HG03432 (cell line): ENCODE data around the gene LRRC8E.

Source experiments
- ATAC-seq: cut with Tn5 transposase; IDR thresholded peaks from one replicate; pipeline ENCODE4 v1.9.1; 2021; ENCODE audit warnings: mild to moderate bottlenecking, moderate library complexity; ENCODE audit not compliant: unreplicated experiment

LRRC8E gene

DNA sequence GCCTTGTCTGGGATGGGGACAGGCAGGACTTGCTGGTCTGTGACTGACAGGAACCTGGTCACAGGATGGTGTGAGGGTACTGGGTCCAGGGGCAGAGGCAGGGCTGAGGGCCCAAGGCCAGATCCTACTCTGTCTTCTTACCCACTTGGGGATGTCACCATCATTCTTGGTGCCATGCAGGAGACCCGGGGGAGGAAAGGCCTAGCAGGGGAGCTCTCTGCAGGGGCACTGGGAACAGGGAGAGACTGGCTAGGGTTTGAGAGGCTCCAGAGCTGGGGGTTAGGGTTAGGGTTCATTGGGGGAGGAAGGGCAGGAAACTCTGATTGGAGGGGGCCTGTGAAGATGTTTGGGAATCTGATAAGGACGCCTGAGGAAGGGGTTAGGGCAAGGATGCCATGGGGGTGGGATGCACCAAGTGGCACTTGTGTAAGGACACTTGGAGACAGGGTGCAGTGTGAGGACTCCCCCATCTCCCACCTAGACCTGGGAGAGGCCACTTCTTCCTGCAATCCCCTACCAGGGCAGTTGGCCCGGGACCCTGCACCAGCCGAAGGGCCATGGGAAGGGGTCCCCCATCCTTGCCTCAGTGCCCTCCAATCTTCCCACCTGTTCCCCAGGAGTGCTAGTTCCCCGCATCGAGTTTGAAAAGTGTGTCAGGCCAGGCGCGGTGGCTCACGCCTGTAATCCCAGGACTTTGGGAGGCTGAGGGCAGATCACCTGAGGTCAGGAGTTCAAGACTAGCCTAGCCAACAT is 21.0 kb upstream of the LRRC8E start:
- ATAC-seq = no peak

DNA sequence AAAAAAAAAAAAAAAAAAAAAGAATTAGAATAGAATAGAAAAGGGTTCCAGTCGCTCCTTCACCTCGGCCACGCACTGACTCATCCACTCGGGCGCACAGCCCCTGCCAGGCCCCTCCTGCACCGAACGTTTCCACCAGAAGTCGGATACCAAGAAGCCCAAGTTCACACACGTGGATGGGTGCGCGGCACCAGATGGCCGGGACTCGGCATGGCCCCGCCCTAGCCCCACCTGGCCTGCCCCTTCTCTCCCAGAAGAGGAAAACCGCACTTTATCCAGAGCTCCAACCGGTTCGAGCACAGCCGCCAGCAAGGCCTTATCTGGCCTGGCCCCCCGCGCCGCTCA is 20.0 kb upstream of the LRRC8E start:
- ATAC-seq = no peak

- peak; percentile 67 for ATAC-seq
Observed at GRCh38 chr19:7868671-7869452, 19.4 kb upstream of the LRRC8E start.

DNA sequence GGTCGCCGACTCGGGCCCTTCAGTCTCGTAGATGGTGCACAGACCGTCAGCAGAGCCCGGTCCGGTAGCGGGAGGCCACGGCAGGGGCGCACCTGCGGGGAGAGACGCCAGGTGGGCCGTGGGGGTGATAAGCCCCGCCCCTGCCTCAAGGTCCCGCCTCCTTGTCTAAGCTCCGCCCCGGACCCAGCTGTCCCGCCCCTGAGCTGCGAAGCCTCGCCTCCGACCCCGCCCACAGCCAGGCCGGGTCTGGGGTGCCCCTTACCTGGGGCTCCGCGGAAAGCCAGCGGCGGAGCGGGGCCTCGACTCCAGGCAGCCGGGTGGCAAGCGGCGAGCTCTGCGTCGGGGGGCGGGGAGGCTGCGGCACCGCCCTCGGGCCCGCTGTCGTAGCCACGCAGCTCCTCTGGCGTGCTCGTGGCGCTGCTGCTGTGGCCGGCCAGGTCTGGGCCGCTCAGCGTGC is 18.8 kb upstream of the LRRC8E start:
- peak; percentile 56 for ATAC-seq

DNA sequence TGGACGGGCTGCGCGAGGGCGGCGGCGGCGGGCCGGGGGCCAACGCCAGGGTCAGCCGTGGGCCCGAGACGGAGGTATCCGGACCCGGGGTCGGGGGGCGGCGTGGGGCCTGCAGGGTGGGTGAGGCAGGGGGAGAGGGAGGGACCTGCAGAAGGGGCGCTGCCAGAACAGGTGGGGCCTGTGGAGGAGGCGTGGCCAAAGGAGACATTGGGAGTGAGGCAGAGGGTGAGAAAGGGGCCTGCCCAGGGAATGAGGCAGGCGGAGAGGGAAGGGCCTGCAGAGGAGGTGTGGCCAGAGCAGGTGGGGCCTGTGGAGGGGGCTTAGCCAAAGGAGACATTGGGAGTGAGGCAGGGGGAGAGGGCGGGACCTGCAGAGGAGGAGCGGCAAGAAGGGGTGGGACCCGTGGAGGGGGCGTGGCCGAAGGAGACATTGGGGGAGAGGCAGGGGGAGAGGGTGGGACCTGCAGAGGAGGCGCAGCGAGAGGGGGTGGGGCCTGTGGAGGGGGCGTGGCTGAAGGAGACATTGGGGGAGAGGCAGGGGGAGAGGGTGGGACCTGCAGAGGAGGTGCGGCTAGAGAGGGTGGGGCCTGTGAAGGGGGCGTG is 18.3 kb upstream of the LRRC8E start:
- no peak for ATAC-seq

DNA sequence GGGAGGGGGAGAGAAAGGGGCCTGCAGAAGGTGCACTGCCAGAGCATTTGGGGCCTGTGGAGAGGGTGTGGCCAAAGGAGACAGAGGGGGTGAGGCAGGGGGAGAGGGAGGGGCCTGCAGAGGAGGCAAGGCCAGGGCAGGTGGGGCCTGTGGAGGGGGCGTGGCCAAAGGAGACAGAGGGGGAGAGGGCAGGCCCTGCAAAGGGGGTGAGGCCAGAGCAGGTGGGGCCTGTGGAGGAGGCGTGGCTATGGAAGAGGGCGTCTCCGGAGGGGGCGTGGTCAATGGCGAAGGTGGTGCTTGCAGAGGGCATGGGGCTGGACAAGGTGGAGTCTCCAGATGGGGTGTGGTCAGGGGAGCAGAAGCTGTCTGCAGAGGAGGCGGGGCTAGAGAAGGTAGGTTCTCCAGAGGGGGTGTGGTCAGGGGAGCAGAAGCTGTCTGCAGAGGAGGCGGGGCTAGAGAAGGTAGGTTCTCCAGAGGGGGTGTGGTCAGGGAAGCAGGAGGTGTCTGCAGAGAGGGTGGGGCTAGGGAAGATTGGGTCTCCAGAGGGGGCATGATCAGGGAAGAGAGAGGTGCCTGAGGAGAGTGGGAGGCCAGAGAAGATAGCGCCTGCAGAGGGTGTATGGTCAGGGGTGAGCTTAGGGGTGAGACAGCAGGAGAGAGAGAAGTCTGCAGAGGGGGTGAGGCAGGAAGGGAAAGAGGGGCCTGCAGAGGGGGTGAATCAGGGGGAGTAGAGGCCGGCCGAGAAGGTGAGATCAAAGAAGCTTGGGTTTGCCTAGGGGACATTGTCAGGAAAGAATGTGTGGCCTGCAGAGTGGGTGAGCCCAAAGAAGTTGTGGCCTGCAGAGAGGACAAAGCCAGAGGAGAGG is 17.5 kb upstream of the LRRC8E start:
- no peak for ATAC-seq

- no peak for ATAC-seq
Observed at GRCh38 chr19:7871437-7872305, 16.6 kb upstream of the LRRC8E start.

GRCh38 chr19:7872306-7873204 is 15.8 kb upstream of the LRRC8E start:
- ATAC-seq = no peak

DNA sequence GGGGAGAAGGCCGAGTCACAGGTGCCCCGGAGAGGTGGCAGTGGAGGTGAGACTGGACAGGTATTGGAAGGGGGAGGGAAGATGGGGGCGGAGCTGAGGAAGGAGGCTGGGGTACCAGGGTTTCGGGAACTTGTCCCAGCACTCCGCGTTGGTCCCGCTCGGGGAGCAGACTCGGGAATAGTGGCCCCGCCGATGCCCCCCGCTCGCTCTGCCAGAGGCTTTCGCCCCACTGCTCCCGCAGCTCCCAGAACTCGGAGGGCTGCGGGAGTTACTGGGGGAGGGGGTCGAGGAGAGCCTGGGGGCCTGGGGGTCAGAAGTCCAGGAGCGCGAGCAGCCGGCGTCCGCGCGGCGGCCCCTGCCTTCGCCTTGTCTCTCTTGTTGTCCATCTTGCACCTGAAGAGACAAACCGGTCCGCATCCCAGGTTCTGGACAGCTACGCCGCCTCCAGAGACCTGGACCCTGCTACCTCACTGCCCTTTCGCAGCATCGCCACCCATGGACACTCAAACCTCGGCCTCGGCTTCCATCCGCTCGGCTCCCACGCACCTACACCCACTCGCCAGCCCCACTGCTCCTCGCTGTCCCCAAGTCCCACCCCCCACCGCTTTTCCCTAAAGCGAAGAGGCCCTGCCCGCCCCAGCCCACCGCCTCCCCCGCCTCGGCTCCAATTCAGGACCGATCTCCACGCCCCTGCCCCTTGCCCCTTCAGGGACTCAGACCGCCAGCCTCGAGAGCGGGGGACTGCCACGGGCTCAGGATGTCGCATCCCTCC is 14.8 kb upstream of the LRRC8E start:
- ATAC-seq = no peak

- ATAC-seq = no peak
Observed at GRCh38 chr19:7874076-7874896, 14.0 kb upstream of the LRRC8E start, which contains the start of gene PRR36. PRR36 (minus strand) TSS chr19:7874390; CDS start chr19:7873689, 701 bp downstream.

DNA sequence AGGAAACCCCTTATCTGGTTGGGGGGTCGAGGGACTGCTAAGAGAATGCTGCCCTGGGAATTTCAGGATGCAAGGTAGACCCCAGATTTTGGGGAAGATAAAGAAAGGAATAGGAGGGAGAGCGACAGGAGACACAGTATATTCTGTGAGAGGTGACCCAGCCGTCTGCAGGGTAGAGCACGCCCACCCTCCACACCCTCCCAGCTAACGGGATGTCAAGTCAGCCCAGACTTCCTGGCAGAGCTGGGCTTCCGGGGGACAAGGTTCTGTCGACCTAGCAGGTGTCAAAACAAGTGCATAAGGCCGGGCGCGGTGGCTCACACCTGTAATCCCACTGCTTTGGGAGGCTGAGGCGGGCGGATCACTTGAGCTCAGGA is 13.4 kb upstream of the LRRC8E start:
- ATAC-seq = no peak

DNA sequence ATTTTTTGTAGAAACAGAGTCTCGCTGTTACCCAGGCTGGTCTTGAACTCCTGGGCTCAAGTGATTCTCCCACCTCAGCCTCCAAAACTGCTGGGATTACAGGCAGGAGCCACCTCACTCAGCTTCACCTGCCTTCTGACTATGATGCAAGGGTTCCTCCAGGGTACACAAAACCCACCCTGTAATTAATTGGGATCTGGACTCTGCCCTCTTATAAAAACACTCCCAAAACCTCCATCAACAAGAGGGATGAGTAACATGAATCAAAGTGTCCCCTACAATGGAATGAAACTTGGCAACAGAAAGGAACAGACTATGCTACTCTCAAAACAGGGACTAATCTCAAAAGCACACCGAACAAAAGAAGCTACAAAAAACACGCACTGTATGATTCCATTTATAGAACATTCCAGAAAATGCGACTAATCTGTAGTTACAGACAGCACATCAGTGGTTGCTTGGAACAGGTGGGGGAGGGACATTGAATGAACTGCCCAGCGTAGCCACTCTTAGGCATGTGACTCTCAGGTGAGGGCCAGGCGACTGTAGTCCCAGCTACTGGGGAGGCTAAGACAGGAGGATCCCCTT is 11.0 kb upstream of the LRRC8E start:
- no peak for ATAC-seq

GRCh38 chr19:7879111-7879807 is 9.1 kb upstream of the LRRC8E start:
- no peak for ATAC-seq

- no peak for ATAC-seq
Observed at GRCh38 chr19:7879836-7880235, 8.5 kb upstream of the LRRC8E start.

- no peak for ATAC-seq
Observed at GRCh38 chr19:7881910-7882309, 6.4 kb upstream of the LRRC8E start.

DNA sequence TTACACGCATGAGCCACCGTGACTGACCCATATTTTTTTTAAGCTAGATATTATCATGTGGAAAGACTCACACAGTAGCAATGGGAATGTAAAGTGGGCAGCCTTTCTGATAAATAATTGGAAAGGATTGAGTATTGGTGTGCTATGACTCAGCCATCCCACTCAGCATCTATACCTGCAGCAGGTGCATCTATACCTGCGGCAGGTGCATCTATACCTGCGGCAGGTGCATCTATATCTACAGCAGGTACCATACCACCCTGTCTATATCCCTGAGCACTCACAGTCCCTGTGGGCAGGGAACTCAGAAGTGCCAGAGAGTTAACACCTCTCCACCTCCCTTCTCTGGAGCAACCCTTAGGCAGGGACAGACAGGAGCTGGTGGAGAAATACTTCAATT is 5.2 kb upstream of the LRRC8E start:
- ATAC-seq = no peak
